Progenitor cell of endocrine pancreas (in vitro differentiated cells): ENCODE results near the gene IGSF6. TPM values are rescaled to one million over a fixed set of nuclear protein-coding genes. Genes with fewer than 3 reads are reported as not detected.
A peak's percentile ranks its signal among the peaks of the same experiment; 100 is the strongest.
"Not testable (repeated sequence)": the region's sequence is repeated elsewhere in the genome, so short reads cannot be mapped to it uniquely, and the experiment has no call there.

ENCODE experiments used
- DNase-seq: peaks from one replicate; pipeline ENCODE4 v3.0.0; 2021; ENCODE audit warnings: low spot score; ENCODE audit not compliant: unreplicated experiment
- H3K27ac Mint-ChIP-seq: 2 replicates; pipeline ENCODE4 v1.8.0; 2021; ENCODE audit warnings: mild to moderate bottlenecking, moderate library complexity, mixed read lengths
- H3K27me3 Mint-ChIP-seq: 2 replicates; pipeline ENCODE4 v1.8.0; 2021; ENCODE audit warnings: mixed read lengths
- H3K36me3 Mint-ChIP-seq: 2 replicates; pipeline ENCODE4 v1.8.0; 2022; ENCODE audit warnings: mixed read lengths; ENCODE audit not compliant: insufficient read depth
- H3K4me1 Mint-ChIP-seq: 2 replicates; pipeline ENCODE4 v1.8.0; 2021; ENCODE audit warnings: low read depth, mixed read lengths
- H3K4me3 Mint-ChIP-seq: 2 replicates; pipeline ENCODE4 v1.8.0; 2021; ENCODE audit warnings: low read depth, mild to moderate bottlenecking, moderate library complexity, mixed read lengths
- H3K9me3 Mint-ChIP-seq: 2 replicates; pipeline ENCODE4 v1.8.0; 2021; ENCODE audit warnings: low read depth, mixed read lengths
- total RNA-seq: library from RNA; stranded (reverse); gene quantifications from 2 replicates; pipeline ENCODE4 v1.2.1, GENCODE V29; 2021
- TF ChIP-seq, protein P1 (sequence below): fragments of 200-600 bp; sonication (generic); IDR thresholded peaks from one replicate; pipeline ENCODE4 v1.5.0; 2021; ENCODE audit warnings: antibody characterized with exemption, mild to moderate bottlenecking; ENCODE audit not compliant: unreplicated experiment

The IGSF6 gene
- total RNA-seq, 1 donor from 2014 or later = not detected

- no peak for DNase-seq
- Mint-ChIP-seq H3K9me3 (no peaks in the 10 kb centered on the region), H3K4me1 (peaks cover 16% of the 10 kb centered on the region), H3K27me3 (no peaks in the 10 kb centered on the region), H3K36me3 (peaks cover 6% of the 10 kb centered on the region), H3K27ac (no peak overlapping the region), H3K4me3 (no peak overlapping the region)
- TF ChIP-seq, protein P1, sequence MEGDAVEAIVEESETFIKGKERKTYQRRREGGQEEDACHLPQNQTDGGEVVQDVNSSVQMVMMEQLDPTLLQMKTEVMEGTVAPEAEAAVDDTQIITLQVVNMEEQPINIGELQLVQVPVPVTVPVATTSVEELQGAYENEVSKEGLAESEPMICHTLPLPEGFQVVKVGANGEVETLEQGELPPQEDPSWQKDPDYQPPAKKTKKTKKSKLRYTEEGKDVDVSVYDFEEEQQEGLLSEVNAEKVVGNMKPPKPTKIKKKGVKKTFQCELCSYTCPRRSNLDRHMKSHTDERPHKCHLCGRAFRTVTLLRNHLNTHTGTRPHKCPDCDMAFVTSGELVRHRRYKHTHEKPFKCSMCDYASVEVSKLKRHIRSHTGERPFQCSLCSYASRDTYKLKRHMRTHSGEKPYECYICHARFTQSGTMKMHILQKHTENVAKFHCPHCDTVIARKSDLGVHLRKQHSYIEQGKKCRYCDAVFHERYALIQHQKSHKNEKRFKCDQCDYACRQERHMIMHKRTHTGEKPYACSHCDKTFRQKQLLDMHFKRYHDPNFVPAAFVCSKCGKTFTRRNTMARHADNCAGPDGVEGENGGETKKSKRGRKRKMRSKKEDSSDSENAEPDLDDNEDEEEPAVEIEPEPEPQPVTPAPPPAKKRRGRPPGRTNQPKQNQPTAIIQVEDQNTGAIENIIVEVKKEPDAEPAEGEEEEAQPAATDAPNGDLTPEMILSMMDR = no peak
These were observed 10.5 kb downstream of the IGSF6 start for GRCh38 chr16:21641916-21642315.

DNA sequence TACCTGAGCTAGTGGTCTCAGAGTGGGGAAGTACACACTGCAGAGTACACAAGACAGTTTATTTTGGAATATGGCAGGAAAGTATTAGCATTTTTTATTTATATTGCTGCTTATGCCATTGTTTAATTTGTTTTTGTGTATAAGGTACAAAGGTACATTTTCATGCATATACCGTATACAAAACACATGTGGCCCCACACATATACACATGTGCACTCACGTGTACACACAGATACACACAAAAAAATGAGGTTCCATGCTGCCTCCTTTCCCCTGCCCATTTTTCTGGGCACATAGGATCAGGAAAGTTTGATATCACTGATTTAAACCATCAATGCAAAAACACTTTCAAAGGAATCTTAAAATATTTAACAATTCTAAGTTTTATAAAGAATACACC is 12.9 kb downstream of the IGSF6 start:
- Mint-ChIP-seq H3K9me3 (peaks cover 6% of the 10 kb centered on the region), H3K27ac (no peak overlapping the region), H3K27me3 (no peaks in the 10 kb centered on the region)

GRCh38 chr16:21638573-21638975 is 13.8 kb downstream of the IGSF6 start:
- Mint-ChIP-seq H3K4me3 (no peak overlapping the region), H3K4me1 (peaks cover 7% of the 10 kb centered on the region), H3K27me3 (no peaks in the 10 kb centered on the region), H3K36me3 (peaks cover 24% of the 10 kb centered on the region), H3K27ac (peak overlapping the region; percentile 22), H3K9me3 (peaks cover 6% of the 10 kb centered on the region)
- TF ChIP-seq, protein P1 = no peak
- no peak for DNase-seq

More for the DNA sequence above, 12.9 kb downstream of the IGSF6 start:
- TF ChIP-seq, protein P1 = no peak
- Mint-ChIP-seq H3K36me3 (peaks cover 22% of the 10 kb centered on the region), H3K4me1 (peaks cover 7% of the 10 kb centered on the region), H3K4me3 (no peak overlapping the region)
- no peak for DNase-seq

- Mint-ChIP-seq H3K4me1 (peaks cover 7% of the 10 kb centered on the region), H3K36me3 (peaks cover 26% of the 10 kb centered on the region), H3K4me3 (no peak overlapping the region), H3K9me3 (peaks cover 6% of the 10 kb centered on the region), H3K27ac (no peak overlapping the region), H3K27me3 (no peaks in the 10 kb centered on the region)
- TF ChIP-seq, protein P1 = no peak
- no peak for DNase-seq
These were observed 15.1 kb downstream of the IGSF6 start for GRCh38 chr16:21637032-21637968.

DNA sequence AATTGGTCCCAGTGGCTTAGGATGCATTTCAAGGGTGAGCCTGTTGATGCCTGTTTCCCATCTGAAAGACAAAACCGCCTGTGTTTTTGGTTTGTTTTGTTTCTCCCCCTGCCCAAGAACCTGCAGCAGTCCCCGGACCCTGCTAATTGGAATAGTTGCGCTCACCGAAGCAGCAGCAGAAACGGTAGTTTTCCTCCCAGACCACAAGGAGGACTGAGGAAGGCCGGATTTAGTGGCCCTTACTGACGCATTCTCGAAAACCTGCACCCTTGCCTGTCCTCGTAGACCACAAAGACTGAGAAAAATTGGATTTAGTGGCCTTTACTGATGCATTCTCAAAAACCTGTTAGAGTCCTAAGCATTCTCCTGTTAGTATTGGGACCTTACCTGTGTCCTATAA is 16.7 kb downstream of the IGSF6 start:
- not testable (repeated sequence) for H3K4me3 Mint-ChIP-seq, H3K9me3 Mint-ChIP-seq
- H3K4me1 Mint-ChIP-seq = peaks cover 21% of the 10 kb centered on the region

DNA sequence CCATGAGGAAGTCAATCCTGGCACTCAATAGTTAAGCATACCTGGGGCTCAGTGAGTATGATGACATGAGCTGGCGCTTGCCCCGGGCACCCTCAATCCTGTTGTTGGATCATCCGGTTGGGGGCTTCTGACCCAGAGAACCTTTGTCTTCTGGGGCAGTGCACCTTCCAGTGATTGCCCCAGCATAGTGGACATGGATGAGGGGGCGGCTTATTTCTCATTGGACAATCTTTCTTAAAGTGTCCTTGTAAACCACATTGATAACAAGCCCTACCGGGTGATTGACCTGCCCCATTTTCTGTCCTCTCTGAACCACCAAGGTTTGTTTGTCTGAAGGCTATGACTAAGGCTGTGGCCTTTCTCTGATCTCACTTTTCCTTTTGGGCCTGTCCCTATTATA is 18.2 kb downstream of the IGSF6 start:
- no peak overlapping the region for H3K27ac Mint-ChIP-seq
- H3K4me3 Mint-ChIP-seq = no peak overlapping the region
- no peak for DNase-seq
- H3K36me3 Mint-ChIP-seq = peaks cover 36% of the 10 kb centered on the region
- TF ChIP-seq, protein P1 = no peak
- H3K4me1 Mint-ChIP-seq = peaks cover 23% of the 10 kb centered on the region
- H3K27me3 Mint-ChIP-seq = no peaks in the 10 kb centered on the region
- peaks cover 6% of the 10 kb centered on the region for H3K9me3 Mint-ChIP-seq

More for the DNA sequence above, 16.7 kb downstream of the IGSF6 start:
- H3K36me3 Mint-ChIP-seq = peaks cover 29% of the 10 kb centered on the region
- DNase-seq, H3K27me3 Mint-ChIP-seq, H3K27ac Mint-ChIP-seq: not testable (repeated sequence)

DNA sequence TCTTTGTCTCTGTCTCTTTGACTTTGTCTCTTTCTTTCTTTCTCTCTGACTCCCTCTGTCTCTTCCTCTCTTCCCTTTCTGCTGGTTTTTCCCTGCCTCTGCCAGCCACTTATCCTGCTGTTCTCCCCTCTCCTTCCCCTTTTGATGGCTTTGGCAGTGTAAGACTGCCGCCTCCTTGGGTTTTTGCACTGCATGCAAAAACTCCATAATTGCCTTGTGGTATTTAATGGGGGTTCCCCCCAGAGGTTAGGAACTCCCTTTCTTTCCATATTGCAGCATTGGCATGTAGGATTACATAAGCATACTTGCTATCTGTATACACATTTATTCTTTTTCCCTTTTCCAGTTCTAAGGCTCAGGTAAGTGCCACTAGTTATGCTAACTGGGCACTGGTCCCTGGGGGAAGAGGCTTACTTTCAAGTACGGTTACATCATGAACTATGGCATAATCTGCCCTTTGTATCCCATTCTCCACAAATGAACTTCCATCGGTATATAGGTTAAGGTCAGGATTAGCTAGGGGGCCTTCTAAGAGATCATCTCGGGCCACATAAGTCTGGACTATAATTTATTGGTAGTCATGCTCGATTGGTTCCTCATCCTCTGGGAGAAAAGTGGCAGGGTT is 20.3 kb downstream of the IGSF6 start:
- not testable (repeated sequence) for DNase-seq, H3K4me3 Mint-ChIP-seq, H3K27me3 Mint-ChIP-seq
- peaks cover 16% of the 10 kb centered on the region for H3K4me1 Mint-ChIP-seq
- peak overlapping the region; percentile 57 for H3K27ac Mint-ChIP-seq
- H3K36me3 Mint-ChIP-seq = peaks cover 53% of the 10 kb centered on the region
- H3K9me3 Mint-ChIP-seq = peaks cover 10% of the 10 kb centered on the region

- H3K4me3 Mint-ChIP-seq, H3K27me3 Mint-ChIP-seq, DNase-seq: not testable (repeated sequence)
- H3K36me3 Mint-ChIP-seq = peaks cover 57% of the 10 kb centered on the region
- peaks cover 10% of the 10 kb centered on the region for H3K9me3 Mint-ChIP-seq
- H3K27ac Mint-ChIP-seq = peak overlapping the region; percentile 24
- H3K4me1 Mint-ChIP-seq = peaks cover 19% of the 10 kb centered on the region
These were observed 21.0 kb downstream of the IGSF6 start for GRCh38 chr16:21631376-21631775.
